Right lobe of liver (tissue), 6 donors: ENCODE results near the gene TRPT1. TPM values are rescaled to one million over a fixed set of nuclear protein-coding genes. Genes with fewer than 3 reads are reported as not detected.
A peak's percentile ranks its signal among the peaks of the same experiment; 100 is the strongest.
"Not testable (repeated sequence)": the region's sequence is repeated elsewhere in the genome, so short reads cannot be mapped to it uniquely, and the experiment has no call there.

Experiments
- ATAC-seq, 4 donors: fragments of 200-7000 bp; cut with Tn5 transposase; one replicate each; pipeline ENCODE4 v1.9.1; 2020; ENCODE audit warnings: mild to moderate bottlenecking in 4 of 4, moderate library complexity in 4 of 4
- DNase-seq, 3 donors: peaks; one replicate each; pipeline ENCODE4 v3.0.0-alpha.2; 2020
- H3K27ac ChIP-seq, 3 donors: fragments of 200-600 bp; one replicate each; pipeline ENCODE4 v1.8.0; 2022
- H3K27me3 ChIP-seq, 2 donors: fragments of 200-600 bp; one replicate each; pipeline ENCODE4 v1.8.0; 2022
- H3K36me3 ChIP-seq, 4 donors: fragments of 200-600 bp; sonication (generic) in 1 of 4; one replicate each; pipeline versions ENCODE4 v1.5.1 to v1.8.0; 2017 to 2022; ENCODE audit warnings: control low read depth in 1 of 4
- H3K4me1 ChIP-seq, 4 donors: fragments of 200-600 bp; sonication (generic) in 1 of 4; one replicate each; pipeline versions ENCODE4 v1.5.1 to v1.8.0; 2017 to 2022; ENCODE audit warnings: control low read depth in 1 of 4
- H3K4me3 ChIP-seq, 3 donors: fragments of 200-600 bp; one replicate each; pipeline ENCODE4 v1.8.0; 2022
- H3K9me3 ChIP-seq, 4 donors: fragments of 200-600 bp; sonication (generic) in 1 of 4; one replicate each; pipeline versions ENCODE4 v1.5.1 to v1.8.0; 2017 to 2022; ENCODE audit warnings: control low read depth in 1 of 4
- CTCF ChIP-seq, 4 donors: fragments of 200-600 bp in 3 of 4; fragments of 450-650 bp in 1 of 4; IDR thresholded peaks; one replicate each; pipeline versions ENCODE4 v1.5.1 to v1.8.0; 2016 to 2022; ENCODE audit warnings: antibody characterized with exemption in 4 of 4, mild to moderate bottlenecking in 2 of 4
- POLR2A ChIP-seq: fragments of 450-650 bp; IDR thresholded peaks from one replicate; pipeline ENCODE4 v1.6.1; 2017; ENCODE audit warnings: antibody characterized with exemption, mild to moderate bottlenecking
- WGBS: methylation state at CpG from one replicate; pipeline ENCODE4 v1.1.6; 2018; ENCODE audit warnings: low coverage, low lambda C conversion rate; ENCODE audit not compliant: insufficient coverage; ENCODE audit errors: missing lambda C conversion rate; 5-methylcytosine and 5-hydroxymethylcytosine counted together
- intact Hi-C, 2 donors: fragments of 100-400 bp; cut with DNase I; formaldehyde crosslinking; loops; one replicate each; pipeline versions ENCODE4 v1.11.2 to v1.14.1; 2022
- total RNA-seq, 6 experiments: library from RNA; depleted of rRNA in 2 of 6; stranded (reverse); fragments of >200 nt in 2 of 6; fragmentation: NEBNext Ultra II Directional in 3 of 6; extraction: Animal tissue kit (Norgen Biotek cat#: 25700) in 3 of 6; gene quantifications; one replicate each; pipeline versions ENCODE4 v1.1.0 to v1.2.4, GENCODE V29; 2016 to 2023
- donor health status: DM: no; HTN: yes; CAD: no.
- donor health status: DM: no; HTN: no; CAD: no.
- donor health status: DM: no; HTN: no; CAD: no.
- donor health status: DM: no; HTN: yes; CAD: no.
- donor health status: DM: no; HTN: yes; CAD: no.

TRPT1 gene
- total RNA-seq, 6 experiments from 2014 or later = 13.5 to 29.6 (median 18.9) TPM

DNA sequence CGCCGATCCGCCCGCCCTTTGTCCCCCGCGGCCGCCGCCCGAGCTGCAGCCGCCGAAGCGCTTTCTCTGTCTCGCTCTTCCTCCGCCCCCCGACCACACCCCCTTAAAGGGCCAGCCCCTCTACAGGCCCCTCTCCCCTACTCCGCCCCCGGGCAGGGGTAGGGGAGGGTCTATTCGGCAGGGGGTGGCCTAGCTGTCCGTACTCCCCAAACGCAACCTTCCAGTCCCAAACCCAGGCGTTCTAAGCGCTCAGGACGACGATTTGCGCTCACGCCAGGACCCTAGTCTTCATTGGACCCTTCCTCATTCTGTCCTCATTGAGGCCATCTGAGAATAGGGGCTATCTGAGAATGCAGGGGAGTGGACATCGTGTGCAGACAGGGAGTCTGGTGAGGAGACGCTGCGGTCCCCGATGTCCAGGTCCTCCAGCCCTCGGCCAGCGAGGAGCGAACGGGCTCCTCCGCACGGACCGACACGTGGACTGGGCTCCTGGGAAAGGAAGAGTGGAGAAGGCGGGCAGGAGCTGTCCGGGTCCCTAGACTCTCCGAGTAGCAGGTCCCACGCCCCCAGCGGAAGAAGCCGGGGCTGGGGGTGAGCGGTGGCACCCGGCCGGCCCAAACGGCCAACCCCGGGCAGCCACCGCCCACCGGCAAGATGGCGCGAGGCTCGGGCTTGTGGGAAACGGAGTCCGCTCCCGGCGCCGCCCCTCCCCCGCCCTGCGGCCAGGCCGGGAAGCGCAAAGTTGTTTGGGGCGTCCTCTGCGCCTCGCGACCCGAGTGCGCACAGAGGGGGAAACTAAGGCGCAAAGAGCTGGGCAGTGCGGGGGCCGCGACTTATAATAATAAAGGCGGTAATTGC lies 21.1 kb upstream of the TRPT1 start, which contains the start of gene PPP1R14B:
TSS of gene PPP1R14B (minus strand) at position 73 of the 858 bp plus-strand sequence. CDS start 270 bp downstream, outside the sequence.
- H3K36me3 ChIP-seq = peaks cover 0 to 5% (median 2%) of the 10 kb centered on the region in 4 donors
- DNase-seq = peak; percentile 91 to 93 (median 92)
- H3K4me1 ChIP-seq = peaks cover 0 to 33% (median 16%) of the 10 kb centered on the region in 4 donors
- intact Hi-C loops = no loop called here
- H3K27ac ChIP-seq = peak within 1 kb of the TSS; percentile 46 to 80 (median 48)
- no peaks in the 10 kb centered on the region for H3K9me3 ChIP-seq
- peak; percentile 58 to 73 (median 70) for ATAC-seq
- H3K4me3 ChIP-seq = peak within 1 kb of the TSS; percentile 74 to 76 (median 75)
- WGBS = 0% methylated on average over 4 of the region's 74 CpGs
- no peaks in the 10 kb centered on the region for H3K27me3 ChIP-seq
- peak; percentile 21 for TF ChIP-seq POLR2A
- TF ChIP-seq CTCF (IDR thresholded peaks at IDR 0.05) = peak in 3 of 4 donors; percentile 15 to 25 (median 19)

- ATAC-seq, intact Hi-C loops: not testable (repeated sequence)
- no CpG with 5 or more reads among the region's 43 CpGs for WGBS
Observed at GRCh38 chr11:64246621-64246870, 20.6 kb upstream of the TRPT1 start.

DNA sequence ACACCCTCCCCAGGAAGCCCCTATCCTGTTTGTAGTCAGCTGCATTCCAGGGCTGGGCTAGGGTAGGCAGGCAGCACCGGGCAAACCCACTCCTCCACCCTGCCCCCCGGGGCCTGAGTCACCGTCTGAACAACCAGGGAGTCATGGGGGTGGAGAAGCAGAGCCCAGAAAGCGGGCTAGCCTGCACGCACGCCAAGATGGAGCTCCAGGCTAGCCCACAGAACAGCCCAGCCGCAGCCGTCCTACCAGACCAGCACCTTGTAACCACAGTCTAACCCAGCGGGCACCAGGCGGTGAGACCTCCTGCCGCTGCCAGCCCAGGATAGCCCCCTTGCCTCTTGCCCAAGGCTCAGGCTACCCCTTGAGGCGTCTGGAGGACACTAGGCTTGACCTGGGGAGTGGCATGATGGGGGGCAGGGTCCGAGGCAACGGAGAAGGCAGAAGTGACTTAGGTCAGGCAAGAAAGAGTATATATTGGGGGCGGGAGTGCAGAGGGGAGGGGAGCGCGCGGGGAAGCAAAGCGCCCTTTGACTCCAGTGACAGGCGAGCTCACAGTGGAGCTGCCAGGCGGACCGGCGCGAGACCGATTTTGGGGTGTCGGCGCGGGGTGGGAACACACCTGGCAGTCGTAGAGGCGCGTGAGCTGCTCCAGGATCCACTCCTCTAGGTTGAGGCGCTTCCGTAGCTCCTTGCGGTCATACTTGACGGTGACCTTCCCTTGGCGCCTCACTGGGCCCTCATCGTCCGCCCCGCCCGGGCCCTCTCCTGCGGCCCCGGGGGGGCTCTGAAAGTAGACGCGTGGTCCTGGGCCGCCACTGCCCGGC lies 20.0 kb upstream of the TRPT1 start:
- peak in 1 of 4 donors; percentile 4 for ATAC-seq

More at GRCh38 chr11:64246621-64246870, 20.6 kb upstream of the TRPT1 start:
- Histone ChIP-seq H3K4me1 (peaks cover 0 to 32% (median 15%) of the 10 kb centered on the region in 4 donors), H3K4me3 (peak overlapping the region; percentile 74 to 76 (median 75)), H3K27ac (peak overlapping the region in 1 of 3 donors; percentile 46)
- H3K9me3 ChIP-seq, H3K36me3 ChIP-seq, H3K27me3 ChIP-seq, DNase-seq: not testable (repeated sequence)

DNA sequence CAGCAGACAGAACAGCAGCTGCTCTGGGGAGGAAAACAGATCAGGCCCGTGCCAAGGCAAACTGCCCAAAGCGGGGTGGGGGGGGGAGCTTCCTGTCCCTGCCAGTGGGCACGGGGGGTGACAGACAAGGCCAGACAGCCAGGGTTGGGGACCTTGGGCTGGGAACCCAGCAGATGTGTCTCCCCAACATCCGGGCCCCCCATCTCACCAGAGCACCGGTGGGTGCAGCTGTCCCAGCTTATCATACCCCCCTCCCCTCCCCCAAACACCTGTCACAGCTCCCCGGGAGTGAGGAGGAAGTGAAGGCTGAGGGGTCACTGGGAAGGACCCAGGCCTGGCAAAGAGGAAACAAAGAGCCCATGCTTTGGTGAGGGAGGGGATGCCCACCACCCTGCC lies 19.4 kb upstream of the TRPT1 start:
- Histone ChIP-seq H3K4me1 (peaks cover 0 to 28% (median 13%) of the 10 kb centered on the region in 4 donors), H3K27ac (peak overlapping the region; percentile 1 to 65 (median 46)), H3K9me3 (no peaks in the 10 kb centered on the region), H3K36me3 (peaks cover 0 to 5% (median 2%) of the 10 kb centered on the region in 4 donors), H3K27me3 (no peaks in the 10 kb centered on the region), H3K4me3 (peak overlapping the region; percentile 74 to 76 (median 75))
- 2% methylated on average over 6 of the region's 6 CpGs for WGBS
- DNase-seq (peak in 1 of 3 donors; percentile 72), ATAC-seq (no peak)
- intact Hi-C loops = no loop called here
- TF ChIP-seq CTCF (IDR thresholded peaks at IDR 0.05) (no peak), POLR2A (no peak)

More for the DNA sequence above, 20.0 kb upstream of the TRPT1 start:
- WGBS = under 1% methylated on average over 20 of the region's 46 CpGs
- intact Hi-C loops = no loop called here
- H3K27me3 ChIP-seq = no peaks in the 10 kb centered on the region
- peak in 2 of 3 donors; percentile 69 to 78 for DNase-seq
- H3K4me3 ChIP-seq = peak overlapping the region; percentile 74 to 76 (median 75)
- peaks cover 0 to 5% (median 2%) of the 10 kb centered on the region in 4 donors for H3K36me3 ChIP-seq
- H3K9me3 ChIP-seq = no peaks in the 10 kb centered on the region
- H3K27ac ChIP-seq = peak overlapping the region; percentile 1 to 65 (median 46)
- peaks cover 0 to 31% (median 15%) of the 10 kb centered on the region in 4 donors for H3K4me1 ChIP-seq
- no peak for TF ChIP-seq CTCF (IDR thresholded peaks at IDR 0.05)
- TF ChIP-seq POLR2A = no peak
